GM21717 (cell line): ENCODE results near the gene VPS25.
"Not testable (repeated sequence)": the region's sequence is repeated elsewhere in the genome, so short reads cannot be mapped to it uniquely, and the experiment has no call there.

Experiments
- ATAC-seq: cut with Tn5 transposase; IDR thresholded peaks from one replicate; pipeline ENCODE4 v1.9.1; 2021; ENCODE audit warnings: mild to moderate bottlenecking, moderate library complexity; ENCODE audit not compliant: unreplicated experiment

Gene VPS25

DNA sequence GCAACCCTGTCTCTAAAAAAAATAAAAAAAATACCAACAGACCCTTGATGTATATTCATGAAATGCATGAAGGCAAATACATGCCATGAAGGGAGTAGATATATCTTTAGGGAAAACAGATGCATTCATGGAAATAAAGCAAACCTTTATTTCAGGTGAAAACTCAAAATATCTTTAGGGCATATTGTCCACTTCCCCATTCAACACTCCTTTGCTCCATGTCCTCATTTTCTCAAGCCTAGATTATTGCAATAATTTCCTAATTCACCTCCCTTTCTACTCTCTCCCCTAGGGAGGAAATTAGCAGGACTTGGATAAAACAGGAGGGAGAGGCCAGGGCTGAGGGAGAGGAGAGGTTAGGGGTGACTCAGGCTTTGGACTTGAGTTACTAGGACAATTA, 5.7 kb upstream of the VPS25 start:
- no peak for ATAC-seq

DNA sequence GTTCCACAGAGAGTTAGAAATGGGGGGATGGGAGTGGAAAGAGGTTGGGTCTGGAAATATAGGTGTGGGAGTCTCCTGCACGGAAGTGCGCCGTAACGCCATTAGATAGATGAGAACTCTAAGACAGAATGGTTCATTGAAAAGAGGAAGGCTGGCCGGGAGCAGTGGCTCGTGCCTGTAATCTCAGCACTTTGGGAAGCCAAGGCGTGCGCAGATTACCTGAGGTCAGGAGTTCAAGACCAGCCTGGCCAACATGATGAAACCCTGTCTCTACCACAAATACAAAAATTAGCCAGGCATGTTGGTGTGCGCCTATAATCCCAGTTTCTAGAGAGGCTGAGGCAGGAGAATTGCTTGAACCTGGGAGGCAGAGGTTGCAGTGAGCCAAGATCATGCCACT, 5.2 kb upstream of the VPS25 start:
- ATAC-seq, result not testable (repeated sequence)

DNA sequence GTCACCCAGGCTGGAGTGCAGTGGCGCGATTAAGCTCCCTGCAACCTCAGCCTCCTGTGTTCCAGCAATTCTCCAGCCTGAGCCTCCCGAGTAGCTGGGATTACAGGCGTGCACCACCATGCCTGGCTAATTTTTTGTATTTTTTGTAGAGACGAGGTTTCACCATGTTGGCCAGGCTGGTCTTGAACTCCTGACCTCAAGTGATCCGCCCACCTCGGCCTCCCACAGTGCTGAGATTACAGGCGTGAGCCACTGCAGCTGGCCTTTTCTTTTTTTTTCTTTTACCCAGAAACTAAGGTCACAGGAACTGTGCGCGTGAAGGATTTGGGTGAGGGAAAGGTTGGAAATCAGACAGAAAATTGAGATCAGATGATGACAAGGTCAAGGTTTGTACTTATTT, 3.3 kb upstream of the VPS25 start:
- not testable (repeated sequence) for ATAC-seq

DNA sequence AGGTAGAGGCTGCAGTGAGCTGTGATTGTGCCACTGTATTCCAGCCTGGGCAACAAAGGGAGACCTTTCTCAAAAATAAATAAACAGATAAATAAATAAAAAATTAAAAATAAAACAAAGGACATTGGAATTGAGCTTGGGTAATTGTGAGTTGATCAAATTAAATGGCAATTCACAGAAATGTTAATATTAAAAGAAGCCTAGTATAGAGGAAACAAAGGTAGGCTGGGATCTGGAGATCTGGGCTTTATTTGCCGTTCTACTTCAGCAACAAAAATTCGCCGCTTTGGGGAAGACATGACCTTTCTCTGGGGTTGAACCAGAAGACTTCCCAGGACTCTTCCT, 332 bp upstream of the VPS25 start:
- ATAC-seq, result no peak

DNA sequence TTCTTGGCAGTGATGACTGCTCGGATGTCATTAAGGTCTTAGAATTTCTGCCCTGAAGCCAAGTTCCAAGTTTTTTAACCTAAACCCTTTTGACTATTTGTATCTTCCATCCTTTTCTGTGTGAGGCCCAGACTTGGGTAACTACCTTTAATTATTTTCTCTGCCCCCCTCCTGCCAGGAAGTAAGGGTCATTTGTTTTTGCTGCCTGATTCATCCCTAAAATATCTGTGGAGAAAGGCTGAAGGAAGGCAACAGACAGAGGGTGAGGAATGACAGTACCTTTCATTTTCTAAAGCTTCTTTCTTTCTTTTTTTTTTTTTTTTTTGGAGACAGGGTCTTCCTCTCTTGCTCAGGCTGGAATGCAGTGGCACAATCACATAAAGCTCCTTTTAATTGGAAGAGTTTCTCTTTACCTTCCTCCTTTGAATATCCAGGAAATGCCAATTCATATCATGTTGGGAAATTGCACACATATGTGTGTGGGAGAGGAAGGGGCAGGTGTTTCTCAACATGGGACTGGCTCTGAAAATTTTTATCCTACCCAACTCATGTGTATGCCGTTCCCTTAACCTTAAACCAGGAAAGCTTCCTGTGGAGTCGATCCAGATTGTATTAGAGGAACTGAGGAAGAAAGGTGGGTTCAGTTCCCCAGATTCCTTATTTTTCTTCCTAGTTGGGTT, 957 bp downstream of the VPS25 start:
- ATAC-seq, result no peak

DNA sequence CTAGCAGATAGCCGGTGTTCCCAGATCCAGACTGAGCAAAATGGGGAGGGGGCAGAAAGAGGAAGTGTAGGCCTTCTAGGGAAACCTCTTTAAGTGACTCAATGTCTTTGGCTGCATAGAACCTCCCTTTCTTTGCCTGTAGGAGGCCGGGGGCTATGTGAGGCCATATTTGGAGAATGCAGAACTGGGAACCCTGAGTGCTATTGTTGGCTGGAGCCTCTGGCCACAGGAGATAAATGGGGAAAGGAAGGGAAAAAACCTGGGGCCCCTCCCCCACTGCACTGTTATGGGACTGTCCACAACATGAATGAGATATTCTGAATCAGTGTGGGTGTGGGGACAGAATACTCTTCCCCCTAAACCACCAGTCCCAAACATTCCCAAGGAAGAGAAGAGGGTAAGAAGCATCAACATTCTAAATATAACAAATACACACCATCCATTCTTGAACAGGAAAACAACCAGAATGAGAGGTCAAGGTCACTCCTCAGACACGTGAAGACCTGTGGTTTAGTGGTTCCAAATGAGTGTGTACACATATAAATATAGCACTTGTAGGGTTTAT, 2.4 kb downstream of the VPS25 start:
- ATAC-seq, result no peak

DNA sequence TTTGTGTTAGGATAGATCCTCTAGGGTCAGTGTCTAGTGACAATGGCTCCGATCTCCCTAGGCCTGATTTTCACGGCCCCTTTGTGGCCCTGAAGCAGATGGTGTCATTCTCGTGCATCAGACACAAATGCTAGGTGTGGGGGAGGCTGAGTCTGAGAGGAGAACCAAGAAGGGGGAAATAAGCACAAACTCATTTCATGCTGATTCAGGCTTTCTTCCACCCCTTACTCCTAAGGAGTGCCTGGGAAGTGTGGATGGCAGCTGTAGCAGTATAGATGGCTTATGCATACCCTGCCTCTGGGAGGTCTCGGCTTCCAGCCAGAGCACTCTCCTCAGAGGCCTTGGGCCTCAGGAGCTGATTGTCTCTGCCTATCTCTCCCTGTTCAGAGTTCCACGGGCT, 5.3 kb downstream of the VPS25 start:
- no peak for ATAC-seq

DNA sequence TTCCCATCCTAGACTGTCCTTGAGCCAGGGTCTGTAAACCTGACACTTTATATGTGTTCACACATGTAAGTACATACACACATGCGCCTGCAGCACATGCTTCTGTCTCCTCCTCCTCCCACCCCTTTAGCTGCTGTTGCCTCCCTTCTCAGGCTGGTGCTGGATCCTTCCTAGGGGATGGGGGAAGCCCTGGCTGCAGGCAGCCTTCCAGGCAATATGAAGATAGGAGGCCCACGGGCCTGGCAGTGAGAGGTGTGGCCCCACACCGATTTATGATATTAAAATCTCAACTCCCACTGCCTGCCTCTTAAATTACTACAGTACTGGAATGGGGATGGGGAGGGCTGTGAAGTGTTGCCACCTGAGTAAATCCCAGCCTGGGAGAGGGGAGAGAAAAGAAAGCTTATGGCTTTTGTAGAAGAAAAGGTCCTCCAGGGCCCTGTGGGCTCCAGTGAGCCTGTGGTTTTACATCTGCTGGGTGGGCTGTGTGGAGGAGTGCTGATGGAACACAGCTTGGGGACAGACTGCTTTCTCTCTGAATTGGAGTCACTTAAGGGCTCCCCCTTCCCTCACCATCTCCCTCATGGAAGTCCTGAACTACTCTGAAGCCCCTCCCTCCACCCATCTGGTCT, 6.2 kb downstream of the VPS25 start:
- ATAC-seq, result no peak

DNA sequence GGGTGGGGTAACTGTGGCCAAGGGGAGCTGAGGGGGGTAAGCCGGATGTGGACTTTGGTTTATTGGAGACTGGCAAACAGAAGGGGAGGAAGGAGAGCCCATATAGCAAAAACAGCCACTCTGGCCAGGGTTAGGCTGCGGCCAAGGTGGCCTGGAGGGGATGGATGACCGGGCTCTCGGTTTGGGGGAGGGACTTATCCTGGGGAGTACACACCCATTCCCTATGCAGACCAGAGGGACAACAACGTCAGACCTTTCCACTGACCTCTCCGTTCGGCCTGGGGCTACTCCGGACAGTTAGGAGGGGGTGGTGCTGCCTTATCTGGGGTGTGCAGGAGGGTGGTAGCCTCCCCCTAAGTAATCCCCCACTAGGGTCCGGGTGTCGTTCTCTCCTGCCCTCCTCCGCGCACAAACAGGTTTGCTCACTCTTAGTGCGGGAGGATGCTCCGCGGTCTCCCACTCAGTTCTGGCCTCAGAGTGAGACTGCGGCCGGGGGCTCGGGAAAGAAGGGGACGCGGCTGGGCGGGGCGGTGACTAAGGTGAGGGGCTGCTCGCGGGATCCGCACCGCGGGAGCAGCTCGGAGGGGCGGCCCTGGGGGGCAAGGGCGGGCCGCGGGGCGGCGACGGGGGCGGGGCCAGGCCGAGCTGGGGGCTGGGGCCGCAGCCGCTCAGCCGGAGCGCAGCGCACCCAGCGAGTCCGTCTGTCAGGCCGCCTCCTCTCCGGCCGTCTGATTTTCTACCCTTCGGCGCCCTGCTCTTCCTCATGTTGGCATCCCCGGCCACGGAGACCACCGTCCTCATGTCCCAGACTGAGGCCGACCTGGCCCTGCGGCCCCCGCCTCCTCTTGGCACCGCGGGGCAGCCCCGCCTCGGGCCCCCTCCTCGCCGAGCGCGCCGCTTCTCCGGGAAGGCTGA, 6.9 kb downstream of the VPS25 start, which contains the start of gene WNK4:
Gene WNK4, plus strand, starts transcription at position 675 of the 915 bp plus-strand sequence. Its CDS starts 89 bp downstream, at position 764.
- ATAC-seq, result no peak

DNA sequence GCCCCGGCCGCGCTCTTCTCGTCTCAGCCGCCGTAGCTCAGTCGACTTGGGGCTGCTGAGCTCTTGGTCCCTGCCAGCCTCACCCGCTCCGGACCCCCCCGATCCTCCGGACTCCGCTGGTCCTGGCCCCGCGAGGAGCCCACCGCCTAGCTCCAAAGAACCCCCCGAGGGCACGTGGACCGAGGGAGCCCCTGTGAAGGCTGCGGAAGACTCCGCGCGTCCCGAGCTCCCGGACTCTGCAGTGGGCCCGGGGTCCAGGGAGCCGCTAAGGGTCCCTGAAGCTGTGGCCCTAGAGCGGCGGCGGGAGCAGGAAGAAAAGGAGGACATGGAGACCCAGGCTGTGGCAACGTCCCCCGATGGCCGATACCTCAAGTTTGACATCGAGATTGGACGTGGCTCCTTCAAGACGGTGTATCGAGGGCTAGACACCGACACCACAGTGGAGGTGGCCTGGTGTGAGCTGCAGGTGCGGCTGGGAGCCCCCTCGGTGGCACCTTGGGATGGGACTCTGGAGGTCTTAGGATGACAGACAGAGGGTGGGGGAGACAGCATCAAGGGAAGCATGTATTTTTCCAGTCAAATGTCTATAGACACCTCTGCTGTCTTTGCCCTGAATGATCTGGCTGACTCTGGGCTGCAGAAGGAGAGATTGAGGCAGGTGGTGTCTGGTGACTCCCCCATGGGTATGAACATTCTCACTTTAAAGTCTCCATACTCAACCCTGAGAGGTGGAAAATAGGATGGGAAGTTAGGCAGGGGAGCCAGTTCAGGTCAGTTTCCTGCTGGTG, 7.8 kb downstream of the VPS25 start:
- no peak for ATAC-seq

DNA sequence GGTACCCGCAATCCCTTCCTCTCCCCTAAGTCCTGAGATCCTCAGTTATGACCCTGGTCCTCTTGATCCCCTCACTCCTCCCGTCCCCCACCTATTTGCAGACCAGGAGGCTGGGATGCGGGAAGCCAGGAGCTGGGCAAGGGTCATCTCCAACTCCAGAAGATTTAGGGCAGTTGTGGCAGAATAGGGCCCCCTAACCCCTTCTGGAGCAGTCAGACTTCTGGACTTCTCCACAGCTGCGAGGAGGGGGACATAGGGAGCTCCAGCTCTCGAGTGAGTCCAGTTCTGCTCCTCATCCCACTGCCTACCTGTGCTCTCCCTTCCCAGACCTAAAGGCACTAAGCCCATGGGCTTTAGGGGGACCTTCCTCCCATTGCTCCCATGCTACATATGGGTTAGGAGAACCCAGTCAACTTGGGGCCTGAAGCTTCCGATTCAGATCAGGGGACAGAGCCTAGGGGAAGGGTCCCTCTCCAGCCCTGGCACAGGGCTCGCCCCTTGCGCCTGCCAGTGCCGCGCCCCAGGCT, 8.5 kb downstream of the VPS25 start:
- ATAC-seq, result no peak

DNA sequence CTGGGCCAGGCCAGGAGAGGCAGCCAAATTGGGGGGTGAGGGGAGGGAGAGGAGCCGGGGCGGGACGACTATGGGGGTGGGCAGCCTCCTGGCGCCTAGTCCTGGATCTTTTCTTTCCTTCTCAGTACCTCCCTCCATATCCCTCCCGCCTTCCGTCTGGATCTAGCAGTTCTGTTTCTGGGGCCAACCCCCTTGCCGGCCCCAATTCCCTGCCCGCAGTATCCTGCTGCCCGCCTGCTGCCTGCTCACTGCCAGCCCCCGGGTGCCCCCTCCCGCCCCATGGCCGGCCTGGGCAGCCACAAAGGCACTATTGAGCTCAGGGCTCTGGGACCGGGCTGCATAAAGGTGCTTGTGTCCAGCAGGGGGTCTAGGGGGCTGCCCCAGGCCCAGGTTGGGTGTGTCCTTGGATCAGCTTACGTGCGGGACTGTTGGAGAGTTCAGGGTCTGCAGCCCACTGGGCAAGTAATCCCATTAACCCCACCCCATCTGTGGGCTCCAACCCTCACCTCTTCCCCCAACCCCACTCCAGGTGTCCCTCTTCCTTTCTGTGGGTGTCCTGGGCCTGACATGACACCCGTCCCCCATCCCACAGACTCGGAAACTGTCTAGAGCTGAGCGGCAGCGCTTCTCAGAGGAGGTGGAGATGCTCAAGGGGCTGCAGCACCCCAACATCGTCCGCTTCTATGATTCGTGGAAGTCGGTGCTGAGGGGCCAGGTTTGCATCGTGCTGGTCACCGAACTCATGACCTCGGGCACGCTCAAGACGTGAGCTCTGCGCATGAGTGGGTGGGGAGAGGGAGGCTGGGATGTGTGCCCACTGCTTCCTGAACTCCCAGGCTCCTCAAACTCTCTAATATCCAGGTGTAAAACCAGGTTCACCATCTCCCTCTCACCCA, 9.2 kb downstream of the VPS25 start:
- ATAC-seq, result no peak

DNA sequence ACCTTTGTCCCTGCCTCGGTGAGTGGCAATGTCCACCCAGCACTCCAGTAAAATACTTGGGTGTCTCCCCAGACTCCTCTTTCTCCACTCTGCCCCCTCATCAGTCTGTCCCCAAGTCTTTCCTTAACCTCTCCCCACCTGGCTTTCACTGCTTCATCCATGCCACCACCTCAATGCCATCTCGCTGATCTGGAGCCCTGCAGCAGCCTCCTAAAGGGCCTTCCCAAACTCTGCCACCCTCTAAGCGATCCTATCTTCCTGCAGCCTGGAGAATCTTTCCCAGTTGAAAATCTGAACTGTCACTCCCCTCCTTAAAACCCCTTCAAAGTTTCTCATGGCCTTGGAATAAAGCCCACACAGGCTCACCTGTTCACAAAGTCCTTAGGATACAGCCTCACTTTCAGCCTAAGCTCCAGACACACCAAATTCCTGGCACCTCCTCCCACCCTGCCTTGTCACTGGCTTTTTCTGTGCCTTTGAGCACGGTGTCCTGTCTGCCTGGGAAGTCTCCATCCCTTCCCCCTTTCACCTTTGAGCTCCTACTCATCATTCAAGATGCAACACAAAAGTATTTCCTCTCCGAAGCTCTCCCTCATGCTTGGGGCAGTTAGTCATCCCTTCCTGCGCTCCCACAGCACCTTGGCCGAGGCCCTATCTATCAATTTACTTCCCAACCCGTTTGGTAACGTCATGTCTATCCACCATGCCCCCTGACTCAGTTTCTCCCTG, 10.0 kb downstream of the VPS25 start:
- ATAC-seq, result no peak

DNA sequence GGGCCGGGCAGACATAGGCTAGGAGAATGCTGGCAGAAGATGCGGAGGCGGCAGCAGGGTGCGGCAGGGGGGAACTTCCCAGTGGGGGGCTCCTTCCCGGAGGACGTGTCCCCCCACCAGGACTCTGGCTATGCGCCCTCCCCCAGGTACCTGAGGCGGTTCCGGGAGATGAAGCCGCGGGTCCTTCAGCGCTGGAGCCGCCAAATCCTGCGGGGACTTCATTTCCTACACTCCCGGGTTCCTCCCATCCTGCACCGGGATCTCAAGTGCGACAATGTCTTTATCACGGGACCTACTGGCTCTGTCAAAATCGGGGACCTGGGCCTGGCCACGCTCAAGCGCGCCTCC, 10.5 kb downstream of the VPS25 start:
- ATAC-seq, result no peak

DNA sequence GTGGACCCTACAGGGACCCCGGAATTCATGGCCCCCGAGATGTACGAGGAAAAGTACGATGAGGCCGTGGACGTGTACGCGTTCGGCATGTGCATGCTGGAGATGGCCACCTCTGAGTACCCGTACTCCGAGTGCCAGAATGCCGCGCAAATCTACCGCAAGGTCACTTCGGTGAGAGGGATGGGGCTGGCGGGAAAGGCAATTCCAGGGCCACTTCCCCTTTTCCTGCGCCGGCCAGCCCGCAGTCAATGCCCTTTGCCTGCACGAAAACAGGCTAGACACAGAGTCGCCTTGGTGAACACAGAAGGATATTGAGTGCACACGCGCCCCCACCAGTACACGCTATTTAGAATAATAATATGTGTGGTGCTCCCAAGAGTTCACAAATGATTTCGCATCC, 11.2 kb downstream of the VPS25 start:
- no peak for ATAC-seq

DNA sequence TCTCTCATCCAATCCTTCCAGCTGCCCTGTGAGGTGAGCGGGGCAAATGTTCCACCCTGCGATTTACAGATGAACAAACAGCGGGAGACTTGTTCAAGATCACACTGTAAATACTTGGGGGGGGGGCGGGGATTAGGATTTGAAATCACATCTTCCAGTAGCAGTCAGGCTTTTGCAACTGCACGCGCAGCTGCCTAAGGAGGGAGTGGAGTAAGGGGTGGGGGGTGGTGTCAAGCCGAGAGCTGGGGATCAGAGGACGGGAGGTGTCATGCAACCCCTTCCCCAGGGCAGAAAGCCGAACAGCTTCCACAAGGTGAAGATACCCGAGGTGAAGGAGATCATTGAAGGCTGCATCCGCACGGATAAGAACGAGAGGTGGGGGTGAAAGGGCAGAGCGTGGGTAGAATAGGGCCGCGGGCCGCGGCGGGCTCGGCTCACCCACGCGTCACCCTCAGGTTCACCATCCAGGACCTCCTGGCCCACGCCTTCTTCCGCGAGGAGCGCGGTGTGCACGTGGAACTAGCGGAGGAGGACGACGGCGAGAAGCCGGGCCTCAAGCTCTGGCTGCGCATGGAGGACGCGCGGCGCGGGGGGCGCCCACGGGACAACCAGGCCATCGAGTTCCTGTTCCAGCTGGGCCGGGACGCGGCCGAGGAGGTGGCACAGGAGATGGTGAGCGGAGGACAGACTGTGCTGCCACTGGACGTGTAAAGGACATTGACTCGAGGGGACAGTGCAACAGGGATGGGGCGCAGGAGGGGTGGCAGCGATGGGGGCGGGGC, 11.8 kb downstream of the VPS25 start:
- no peak for ATAC-seq

DNA sequence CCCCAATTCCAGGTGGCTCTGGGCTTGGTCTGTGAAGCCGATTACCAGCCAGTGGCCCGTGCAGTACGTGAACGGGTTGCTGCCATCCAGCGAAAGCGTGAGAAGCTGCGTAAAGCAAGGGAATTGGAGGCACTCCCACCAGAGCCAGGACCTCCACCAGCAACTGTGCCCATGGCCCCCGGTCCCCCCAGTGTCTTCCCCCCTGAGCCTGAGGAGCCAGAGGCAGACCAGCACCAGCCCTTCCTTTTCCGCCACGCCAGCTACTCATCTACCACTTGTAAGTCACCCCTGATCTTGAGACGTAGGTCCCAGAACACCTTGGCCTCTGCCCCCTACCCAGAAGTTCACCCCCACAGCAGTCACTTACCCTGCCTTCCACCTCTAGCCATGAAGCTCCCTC, 14.0 kb downstream of the VPS25 start:
- ATAC-seq, result no peak

DNA sequence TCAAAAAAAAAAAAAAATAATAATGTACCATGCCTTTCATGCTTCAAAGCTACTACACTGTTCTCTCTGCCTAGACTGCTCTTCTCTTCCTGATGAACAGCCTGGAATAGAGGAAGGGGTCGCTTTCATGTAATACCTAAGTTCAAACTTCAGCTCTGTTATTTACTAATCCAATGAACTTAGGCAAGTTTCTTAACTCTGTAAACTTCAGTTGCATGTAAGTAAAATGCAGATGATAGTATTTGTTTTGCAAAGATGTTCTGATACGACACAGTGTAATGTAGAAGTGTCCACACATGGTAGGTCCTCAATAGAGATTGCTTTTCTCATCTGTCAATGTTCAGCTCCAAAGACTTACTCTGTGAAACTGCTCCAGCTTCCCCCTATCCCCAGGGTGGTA, 18.7 kb downstream of the VPS25 start:
- ATAC-seq, result no peak
